HG03558 (cell line): Measurements from ENCODE around the gene ACBD6.
"Not testable (repeated sequence)": the region's sequence is repeated elsewhere in the genome, so short reads cannot be mapped to it uniquely, and the experiment has no call there.

Source experiments
- ATAC-seq: cut with Tn5 transposase; IDR thresholded peaks from one replicate; pipeline ENCODE4 v1.9.1; 2021; ENCODE audit warnings: moderate number of reproducible peaks; ENCODE audit not compliant: unreplicated experiment; ENCODE audit errors: extremely low read depth

The ACBD6 gene

DNA sequence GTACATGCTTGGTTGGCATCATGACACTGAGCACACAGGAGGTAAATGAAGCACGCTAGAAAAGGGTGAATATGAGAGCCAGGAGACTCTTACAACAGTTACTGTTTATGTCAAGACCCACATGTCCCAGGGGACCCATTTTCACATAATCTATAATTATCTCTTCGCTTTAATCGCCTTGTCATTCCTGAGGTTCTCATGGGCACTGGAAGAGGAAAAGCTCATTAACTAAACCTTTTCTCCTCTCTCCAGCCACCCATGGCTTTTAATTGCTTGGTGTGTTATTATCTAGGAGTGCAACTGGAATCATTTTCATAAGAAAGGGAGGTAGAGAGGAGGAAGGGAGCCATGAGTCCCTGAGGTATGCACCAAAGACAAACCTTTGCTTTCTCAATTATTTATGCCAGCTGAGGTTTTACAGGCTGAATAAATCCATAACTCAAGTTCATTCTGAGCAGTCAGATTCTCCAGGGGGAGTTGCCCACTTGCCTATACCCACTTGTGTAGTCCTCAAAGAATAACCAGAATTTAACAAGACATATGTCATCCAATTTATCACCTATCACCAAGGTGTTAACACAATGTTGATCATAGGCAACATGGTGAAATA, 77.4 kb downstream of the ACBD6 start:
- ATAC-seq: no peak

DNA sequence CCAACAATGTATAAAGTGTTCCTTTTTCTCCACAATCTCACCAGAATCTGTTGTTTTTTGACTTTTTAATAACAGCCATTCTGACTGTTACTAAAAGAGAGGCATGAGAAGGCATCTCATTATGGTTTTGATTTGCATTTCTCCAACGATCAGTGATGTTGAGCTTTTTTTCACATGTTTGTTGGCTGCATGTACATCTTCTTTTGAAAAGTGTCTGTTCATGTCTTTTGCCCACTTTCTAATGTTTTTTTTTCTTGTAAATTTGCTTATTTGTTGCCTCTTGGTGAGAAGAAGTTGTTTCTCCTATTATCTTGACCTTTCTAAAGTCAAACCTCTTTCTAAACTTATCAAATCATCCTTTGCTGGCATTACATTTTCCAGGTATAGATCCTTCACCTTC, 80.8 kb downstream of the ACBD6 start:
- no peak for ATAC-seq

DNA sequence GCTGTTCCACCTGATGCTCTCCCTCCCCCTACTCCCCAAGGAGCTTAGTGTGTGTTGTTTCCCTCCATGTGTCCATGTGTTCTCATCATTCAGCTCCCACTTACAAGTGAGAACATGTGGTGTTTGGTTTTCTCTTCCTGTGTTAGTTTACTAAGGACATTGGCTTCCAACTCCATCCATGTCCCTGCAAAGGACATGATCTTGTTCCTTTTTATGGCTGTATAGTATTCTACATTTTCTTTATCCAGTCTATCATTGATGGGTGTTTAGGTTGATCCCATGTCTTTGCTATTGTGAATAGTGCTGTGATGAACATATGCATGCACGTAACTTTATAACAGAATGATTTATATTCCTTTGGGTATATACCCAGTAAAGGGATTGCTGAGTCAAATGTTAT, 81.2 kb downstream of the ACBD6 start:
- ATAC-seq: not testable (repeated sequence)

DNA sequence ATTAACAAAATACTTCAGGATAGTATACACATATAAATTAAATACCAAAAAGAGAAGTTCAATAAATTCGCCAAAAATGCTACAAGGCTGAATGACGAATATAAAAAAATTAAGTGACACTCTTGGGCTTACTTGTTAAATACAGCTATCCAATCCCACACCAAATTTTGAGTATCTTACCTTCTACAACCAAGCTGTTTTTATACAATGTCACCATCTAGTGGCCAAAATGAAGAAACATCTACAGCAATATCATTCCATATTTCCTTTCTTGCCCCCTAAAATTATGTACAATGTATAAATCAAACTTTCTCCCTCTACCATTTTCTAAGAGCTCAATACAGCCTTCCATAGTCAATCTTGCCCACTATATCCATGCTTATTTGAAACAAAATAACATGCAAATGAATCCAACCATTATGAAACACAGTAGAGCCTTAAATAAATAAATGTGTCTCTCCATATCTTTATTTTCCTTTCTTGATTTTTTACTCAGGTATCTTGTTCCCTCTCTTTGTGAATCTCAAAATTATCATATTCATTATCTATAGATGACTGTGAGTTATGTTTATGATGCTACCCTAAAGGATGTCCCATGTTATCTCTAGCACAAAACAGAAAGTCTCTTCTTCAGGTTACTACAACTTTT, 86.3 kb downstream of the ACBD6 start:
- ATAC-seq: no peak

DNA sequence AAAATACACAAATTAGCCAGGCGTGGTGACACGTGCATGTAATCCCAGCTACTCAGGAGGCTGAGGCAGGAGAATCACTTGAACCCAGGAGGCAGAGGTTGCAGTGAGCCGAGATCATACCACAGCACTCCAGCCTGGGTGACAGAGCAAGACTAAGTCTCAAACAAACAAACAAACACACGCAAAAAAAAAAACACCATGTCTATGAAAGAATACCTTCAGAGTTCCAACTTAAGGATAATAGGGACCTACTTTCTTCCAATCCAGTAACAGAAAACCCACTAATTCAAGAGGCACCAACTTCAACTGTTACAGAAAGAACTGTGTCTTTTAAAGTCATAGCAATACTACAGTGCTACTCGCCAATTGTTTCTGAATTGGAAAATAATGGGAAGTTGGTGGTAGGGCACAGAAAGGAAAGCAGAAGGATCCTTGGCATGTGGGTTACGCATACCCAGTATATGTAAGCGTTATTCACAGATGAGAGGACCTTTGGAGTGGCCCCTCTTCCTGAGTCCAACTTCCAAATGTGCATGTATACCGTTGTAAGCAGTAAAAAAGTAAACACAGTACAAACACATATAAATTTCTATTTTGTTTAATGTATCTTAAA, 87.0 kb downstream of the ACBD6 start:
- no peak for ATAC-seq

- ATAC-seq: no peak
Measured at GRCh38 chr1:180412583-180412982, 89.8 kb downstream of the ACBD6 start.

- ATAC-seq: not testable (repeated sequence)
Measured at GRCh38 chr1:180408128-180408527, 94.2 kb downstream of the ACBD6 start.

- no peak for ATAC-seq
Measured at GRCh38 chr1:180407051-180407450, 95.3 kb downstream of the ACBD6 start.

- no peak for ATAC-seq
Measured at GRCh38 chr1:180402551-180402950, 99.8 kb downstream of the ACBD6 start.

DNA sequence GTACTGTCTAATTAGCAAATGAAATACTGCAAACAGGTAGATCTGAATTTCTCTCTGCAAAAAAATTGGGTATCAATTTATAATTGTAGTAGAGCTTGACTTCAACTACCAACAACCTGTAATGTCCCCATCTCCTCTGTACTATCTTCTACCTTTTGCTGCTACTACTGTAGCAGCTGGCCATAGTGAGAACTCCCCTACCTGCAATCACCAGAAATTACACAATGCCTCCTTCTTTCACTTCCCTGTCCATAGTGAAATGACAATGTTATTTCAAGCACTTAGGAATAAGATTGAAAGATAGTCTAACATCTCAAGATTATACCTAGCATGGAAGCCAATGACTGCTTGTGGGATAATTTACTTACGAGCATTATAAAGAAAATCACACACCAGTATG, 100.4 kb downstream of the ACBD6 start:
- ATAC-seq: no peak

GRCh38 chr1:180397175-180397574, 105.2 kb downstream of the ACBD6 start:
- ATAC-seq: no peak

DNA sequence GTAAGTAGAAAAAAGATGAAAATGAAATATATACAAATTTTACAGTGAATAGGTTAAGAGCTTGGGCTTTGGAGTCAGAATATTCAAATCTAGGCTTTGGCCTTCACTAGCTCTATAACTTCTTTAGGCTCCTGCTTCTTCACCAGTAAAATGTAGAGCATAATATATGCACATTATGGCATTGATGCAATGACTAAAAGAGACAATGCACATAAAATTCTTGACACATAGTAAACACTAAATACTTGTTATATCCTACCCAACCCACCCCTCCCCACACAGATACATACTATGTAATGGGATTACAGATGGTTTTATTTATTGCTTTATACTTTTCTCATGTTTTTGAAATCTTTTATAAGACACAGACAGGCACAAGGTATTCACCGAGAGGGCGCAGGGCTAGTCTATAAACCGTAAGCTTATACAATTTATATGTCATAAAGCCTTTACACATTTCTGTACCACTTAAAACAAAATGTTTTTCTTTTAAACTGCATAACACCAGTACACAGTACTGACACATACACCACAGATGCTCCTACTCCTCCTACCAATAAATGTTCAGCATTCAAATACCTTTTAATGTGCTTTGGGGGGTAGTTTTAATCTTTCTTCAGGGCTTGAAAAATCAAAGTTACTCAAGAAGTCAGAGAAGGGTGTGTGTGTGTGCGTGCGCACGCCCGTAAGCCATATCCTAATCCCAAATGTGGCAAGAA, 109.8 kb downstream of the ACBD6 start:
- ATAC-seq: no peak

DNA sequence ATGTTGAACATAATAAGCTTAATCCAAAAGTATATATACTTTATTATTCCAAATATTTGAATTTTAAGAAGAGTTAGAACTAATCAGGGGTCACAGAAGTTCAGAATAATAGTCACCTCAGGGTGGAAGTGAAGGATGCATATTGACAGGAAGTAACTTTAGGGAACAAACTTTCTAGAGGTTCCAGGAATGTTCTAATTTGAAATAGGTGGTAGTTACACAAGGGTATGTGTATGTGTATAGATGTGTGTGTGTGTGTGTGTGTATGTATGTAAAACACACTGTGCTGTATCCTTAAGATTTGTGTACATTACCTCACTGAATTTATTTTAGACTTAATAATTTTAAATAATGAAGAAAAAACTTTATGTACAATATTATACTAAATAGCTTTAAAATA, 110.4 kb downstream of the ACBD6 start:
- ATAC-seq: no peak

GRCh38 chr1:180387413-180387812, 115.0 kb downstream of the ACBD6 start:
- no peak for ATAC-seq

- ATAC-seq: no peak
Measured at GRCh38 chr1:180386745-180387367, 115.5 kb downstream of the ACBD6 start.

DNA sequence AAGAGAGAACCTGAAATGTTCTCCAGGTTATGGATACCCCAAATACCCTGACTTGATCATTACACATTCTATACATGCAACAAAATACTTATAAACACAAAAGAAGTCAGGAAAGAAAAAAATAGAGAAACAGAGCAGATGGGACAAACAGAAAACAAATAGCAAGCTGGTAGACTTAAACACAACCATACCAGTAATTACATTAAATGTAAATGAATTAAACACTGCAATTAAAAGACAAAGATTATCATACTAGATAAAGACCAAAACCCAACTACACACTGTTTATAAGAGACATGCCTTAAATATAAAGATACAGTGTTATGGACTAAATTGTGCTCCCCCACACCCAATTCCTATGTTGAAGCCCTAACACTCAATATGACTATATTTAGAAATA, 117.2 kb downstream of the ACBD6 start:
- ATAC-seq: no peak

GRCh38 chr1:180384286-180385005, 117.9 kb downstream of the ACBD6 start:
- ATAC-seq: no peak

GRCh38 chr1:180382326-180383115, 119.9 kb downstream of the ACBD6 start:
- no peak for ATAC-seq

DNA sequence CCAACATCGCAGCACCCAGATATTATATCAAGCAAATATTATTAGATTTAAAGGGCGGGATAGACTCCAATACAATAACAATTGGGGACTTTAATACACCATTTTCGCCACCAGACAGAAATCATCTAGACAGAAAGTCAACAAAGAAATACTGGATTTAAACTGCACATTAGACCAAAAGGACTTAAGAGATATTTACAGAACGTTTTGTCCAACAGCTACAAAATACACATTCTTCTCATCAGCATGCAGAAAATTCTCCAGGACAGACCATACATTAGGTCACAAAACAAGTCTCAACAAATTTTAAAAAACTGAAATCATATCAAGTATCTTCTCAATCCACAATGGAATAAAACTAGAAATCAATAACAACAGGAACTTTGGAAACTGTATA, 121.2 kb downstream of the ACBD6 start:
- no peak for ATAC-seq
